HL-60 (cell line): Measurements from ENCODE around the gene USP40.

Experiments
- DNase-seq, 2 experiments: peaks; one replicate each; pipeline ENCODE4 v3.0.0-alpha.2; 2010 to 2020; ENCODE audit warnings: low read depth in 1 of 2, low spot score in 1 of 2
- H3K27ac ChIP-seq: fragments of 250-450 bp; sonication (Bioruptor Pico); replicated peaks from 2 replicates; pipeline ENCODE4 v1.5.1; 2020; ENCODE audit warnings: mild to moderate bottlenecking, moderate library complexity
- H3K27me3 ChIP-seq: fragments of 250-450 bp; sonication (Bioruptor Pico); 2 replicates; pipeline ENCODE4 v1.5.1; 2021; ENCODE audit warnings: mild to moderate bottlenecking, moderate library complexity; ENCODE audit not compliant: insufficient read depth, poor library complexity, severe bottlenecking
- H3K4me3 ChIP-seq: replicated peaks from 2 replicates; pipeline ENCODE4 v1.5.1; 2011; ENCODE audit warnings: mild to moderate bottlenecking, control low read depth, low read length; ENCODE audit not compliant: insufficient read depth
- GABPA ChIP-seq: IDR thresholded peaks from 2 replicates; pipeline ENCODE4 v1.6.1; 2012; ENCODE audit warnings: low read depth
- POLR2AphosphoS5 ChIP-seq: IDR thresholded peaks from 2 replicates; pipeline ENCODE4 v1.6.1; 2012; ENCODE audit warnings: low read depth
- SPI1 ChIP-seq: IDR thresholded peaks from 2 replicates; pipeline ENCODE4 v1.6.1; 2012; ENCODE audit warnings: low read depth, mild to moderate bottlenecking, borderline replicate concordance
- TF ChIP-seq, protein P1 (sequence below): IDR thresholded peaks from one replicate; pipeline ENCODE4 v1.5.1; 2011; ENCODE audit warnings: low read length, control low read depth, inconsistent platforms; ENCODE audit not compliant: insufficient read depth
- TF ChIP-seq, protein P2 (sequence below): IDR thresholded peaks from 2 replicates; pipeline ENCODE4 v1.6.1; 2012; ENCODE audit warnings: low read depth; ENCODE audit not compliant: insufficient replicate concordance

Gene USP40

GRCh38 chr2:233571462-233571861 is 4.9 kb upstream of the USP40 start:
- no peak overlapping the region for H3K4me3 ChIP-seq
- H3K27ac ChIP-seq = no peak overlapping the region
- H3K27me3 ChIP-seq = no peaks in the 10 kb centered on the region
- no peak for TF ChIP-seq POLR2AphosphoS5
- TF ChIP-seq, protein P1, sequence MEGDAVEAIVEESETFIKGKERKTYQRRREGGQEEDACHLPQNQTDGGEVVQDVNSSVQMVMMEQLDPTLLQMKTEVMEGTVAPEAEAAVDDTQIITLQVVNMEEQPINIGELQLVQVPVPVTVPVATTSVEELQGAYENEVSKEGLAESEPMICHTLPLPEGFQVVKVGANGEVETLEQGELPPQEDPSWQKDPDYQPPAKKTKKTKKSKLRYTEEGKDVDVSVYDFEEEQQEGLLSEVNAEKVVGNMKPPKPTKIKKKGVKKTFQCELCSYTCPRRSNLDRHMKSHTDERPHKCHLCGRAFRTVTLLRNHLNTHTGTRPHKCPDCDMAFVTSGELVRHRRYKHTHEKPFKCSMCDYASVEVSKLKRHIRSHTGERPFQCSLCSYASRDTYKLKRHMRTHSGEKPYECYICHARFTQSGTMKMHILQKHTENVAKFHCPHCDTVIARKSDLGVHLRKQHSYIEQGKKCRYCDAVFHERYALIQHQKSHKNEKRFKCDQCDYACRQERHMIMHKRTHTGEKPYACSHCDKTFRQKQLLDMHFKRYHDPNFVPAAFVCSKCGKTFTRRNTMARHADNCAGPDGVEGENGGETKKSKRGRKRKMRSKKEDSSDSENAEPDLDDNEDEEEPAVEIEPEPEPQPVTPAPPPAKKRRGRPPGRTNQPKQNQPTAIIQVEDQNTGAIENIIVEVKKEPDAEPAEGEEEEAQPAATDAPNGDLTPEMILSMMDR = no peak
- no peak for TF ChIP-seq SPI1
- no peak for TF ChIP-seq GABPA
- TF ChIP-seq, protein P2, sequence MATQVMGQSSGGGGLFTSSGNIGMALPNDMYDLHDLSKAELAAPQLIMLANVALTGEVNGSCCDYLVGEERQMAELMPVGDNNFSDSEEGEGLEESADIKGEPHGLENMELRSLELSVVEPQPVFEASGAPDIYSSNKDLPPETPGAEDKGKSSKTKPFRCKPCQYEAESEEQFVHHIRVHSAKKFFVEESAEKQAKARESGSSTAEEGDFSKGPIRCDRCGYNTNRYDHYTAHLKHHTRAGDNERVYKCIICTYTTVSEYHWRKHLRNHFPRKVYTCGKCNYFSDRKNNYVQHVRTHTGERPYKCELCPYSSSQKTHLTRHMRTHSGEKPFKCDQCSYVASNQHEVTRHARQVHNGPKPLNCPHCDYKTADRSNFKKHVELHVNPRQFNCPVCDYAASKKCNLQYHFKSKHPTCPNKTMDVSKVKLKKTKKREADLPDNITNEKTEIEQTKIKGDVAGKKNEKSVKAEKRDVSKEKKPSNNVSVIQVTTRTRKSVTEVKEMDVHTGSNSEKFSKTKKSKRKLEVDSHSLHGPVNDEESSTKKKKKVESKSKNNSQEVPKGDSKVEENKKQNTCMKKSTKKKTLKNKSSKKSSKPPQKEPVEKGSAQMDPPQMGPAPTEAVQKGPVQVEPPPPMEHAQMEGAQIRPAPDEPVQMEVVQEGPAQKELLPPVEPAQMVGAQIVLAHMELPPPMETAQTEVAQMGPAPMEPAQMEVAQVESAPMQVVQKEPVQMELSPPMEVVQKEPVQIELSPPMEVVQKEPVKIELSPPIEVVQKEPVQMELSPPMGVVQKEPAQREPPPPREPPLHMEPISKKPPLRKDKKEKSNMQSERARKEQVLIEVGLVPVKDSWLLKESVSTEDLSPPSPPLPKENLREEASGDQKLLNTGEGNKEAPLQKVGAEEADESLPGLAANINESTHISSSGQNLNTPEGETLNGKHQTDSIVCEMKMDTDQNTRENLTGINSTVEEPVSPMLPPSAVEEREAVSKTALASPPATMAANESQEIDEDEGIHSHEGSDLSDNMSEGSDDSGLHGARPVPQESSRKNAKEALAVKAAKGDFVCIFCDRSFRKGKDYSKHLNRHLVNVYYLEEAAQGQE = no peak
- no peak for DNase-seq

DNA sequence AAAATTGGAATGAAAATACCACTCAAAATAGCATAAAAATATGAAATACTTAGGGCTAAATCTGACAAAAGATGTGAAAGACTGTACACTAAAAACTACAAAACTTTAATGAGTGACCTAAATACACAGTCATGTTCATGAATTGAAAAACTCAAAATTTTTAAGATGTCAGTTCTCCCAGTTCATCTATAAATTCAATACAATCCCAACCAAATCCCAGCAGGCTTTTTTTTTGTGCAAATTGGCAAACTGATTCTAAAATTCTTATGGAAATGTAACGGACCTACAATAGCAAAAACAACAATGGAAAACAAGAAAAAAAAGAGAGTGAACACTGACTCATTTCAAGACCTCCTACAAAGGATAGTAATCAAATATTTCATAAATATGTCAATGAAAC is 4.4 kb upstream of the USP40 start:
- Histone ChIP-seq H3K27ac (no peak overlapping the region), H3K27me3 (no peaks in the 10 kb centered on the region), H3K4me3 (no peak overlapping the region)
- DNase-seq = no peak
- no peak for TF ChIP-seq POLR2AphosphoS5
- no peak for TF ChIP-seq GABPA
- no peak for TF ChIP-seq SPI1
- TF ChIP-seq, protein P2 = no peak
- TF ChIP-seq, protein P1 = no peak

GRCh38 chr2:233565685-233566140 is 869 bp downstream of the USP40 start:
- DNase-seq = no peak
- H3K4me3 ChIP-seq = peak overlapping the region; percentile 93
- peak overlapping the region; percentile 84 for H3K27ac ChIP-seq
- H3K27me3 ChIP-seq = no peaks in the 10 kb centered on the region
- TF ChIP-seq SPI1 (no peak), GABPA (no peak), POLR2AphosphoS5 (no peak)
- TF ChIP-seq, protein P1 = no peak
- TF ChIP-seq, protein P2 = no peak
